IPS-NIHi11 (cell line): ENCODE data around the gene PCDH11X.
"Not testable (repeated sequence)": the region's sequence is repeated elsewhere in the genome, so short reads cannot be mapped to it uniquely, and the experiment has no call there.

Source experiments
- DNase-seq: peaks from one replicate; pipeline ENCODE4 v3.0.0; 2012; ENCODE audit warnings: mixed read lengths, low spot score

Gene PCDH11X

GRCh38 chrX:91779135-91779534, at the start of gene PCDH11X:
TSS of gene PCDH11X (plus strand) at chrX:91779375. CDS start at chrX:91835505, 56,130 bp downstream.
- not testable (repeated sequence) for DNase-seq

- DNase-seq: not testable (repeated sequence)
These were observed 31.7 kb upstream of the PCDH11X start for GRCh38 chrX:91747446-91747845.

- DNase-seq: not testable (repeated sequence)
These were observed 26.2 kb upstream of the PCDH11X start for GRCh38 chrX:91753022-91753421.

- DNase-seq: not testable (repeated sequence)
These were observed 8.3 kb upstream of the PCDH11X start for GRCh38 chrX:91770619-91771488.

GRCh38 chrX:91773943-91774342, 5.2 kb upstream of the PCDH11X start:
- DNase-seq: not testable (repeated sequence)

- not testable (repeated sequence) for DNase-seq
These were observed 833 bp downstream of the PCDH11X start for GRCh38 chrX:91780008-91780407.

- DNase-seq: not testable (repeated sequence)
These were observed 1.5 kb downstream of the PCDH11X start for GRCh38 chrX:91780698-91781097.

- DNase-seq: not testable (repeated sequence)
These were observed 2.6 kb downstream of the PCDH11X start for GRCh38 chrX:91781553-91782298.

- DNase-seq: not testable (repeated sequence)
These were observed 3.6 kb downstream of the PCDH11X start for GRCh38 chrX:91782825-91783224.

GRCh38 chrX:91817537-91817936, 38.4 kb downstream of the PCDH11X start:
- DNase-seq: not testable (repeated sequence)

- not testable (repeated sequence) for DNase-seq
These were observed 46.1 kb downstream of the PCDH11X start for GRCh38 chrX:91825321-91825720.
